Left ventricle myocardium inferior (tissue), 1 donor: Measurements from ENCODE around the gene GSTM2. TPM values are rescaled to one million over a fixed set of nuclear protein-coding genes. Genes with fewer than 3 reads are reported as not detected.
"Not testable (repeated sequence)": the region's sequence is repeated elsewhere in the genome, so short reads cannot be mapped to it uniquely, and the experiment has no call there.

Source experiments
- DNase-seq: peaks from one replicate; pipeline ENCODE4 v3.0.0-alpha.2; 2020
- H3K27ac ChIP-seq: fragments of 200-600 bp; replicated peaks from 2 replicates; pipeline ENCODE4 v1.8.0; 2021
- H3K27me3 ChIP-seq: fragments of 200-600 bp; 2 replicates; pipeline ENCODE4 v1.8.0; 2021; ENCODE audit warnings: low read depth
- H3K36me3 ChIP-seq: fragments of 200-600 bp; 2 replicates; pipeline ENCODE4 v1.8.0; 2021
- H3K4me1 ChIP-seq: fragments of 200-600 bp; 2 replicates; pipeline ENCODE4 v1.8.0; 2021
- H3K4me3 ChIP-seq: fragments of 200-600 bp; 2 replicates; pipeline ENCODE4 v1.8.0; 2021; ENCODE audit warnings: mild to moderate bottlenecking, moderate library complexity
- H3K9me3 ChIP-seq: fragments of 200-600 bp; replicated peaks from 2 replicates; pipeline ENCODE4 v1.8.0; 2021
- intact Hi-C: fragments of 100-400 bp; cut with micrococcal nuclease; formaldehyde crosslinking; loops from one replicate; pipeline ENCODE4 v1.11.0; 2022
- total RNA-seq: library from RNA; stranded (reverse); fragmentation: NEBNext Ultra II Directional; extraction: Animal tissue kit (Norgen Biotek cat#: 25700); gene quantifications from one replicate; pipeline ENCODE4 v1.2.1, GENCODE V29; 2021
- TF ChIP-seq, protein P1 (sequence below): fragments of 200-600 bp; IDR thresholded peaks from 2 replicates; pipeline ENCODE4 v1.8.0; 2021; ENCODE audit warnings: antibody characterized with exemption, mild to moderate bottlenecking, borderline replicate concordance
- donor health status: DM: no; HTN: yes; CAD: no; lungs with severe emphysema.

Gene GSTM2
- total RNA-seq, 1 donor from 2014 or later = 67.3 TPM

DNA sequence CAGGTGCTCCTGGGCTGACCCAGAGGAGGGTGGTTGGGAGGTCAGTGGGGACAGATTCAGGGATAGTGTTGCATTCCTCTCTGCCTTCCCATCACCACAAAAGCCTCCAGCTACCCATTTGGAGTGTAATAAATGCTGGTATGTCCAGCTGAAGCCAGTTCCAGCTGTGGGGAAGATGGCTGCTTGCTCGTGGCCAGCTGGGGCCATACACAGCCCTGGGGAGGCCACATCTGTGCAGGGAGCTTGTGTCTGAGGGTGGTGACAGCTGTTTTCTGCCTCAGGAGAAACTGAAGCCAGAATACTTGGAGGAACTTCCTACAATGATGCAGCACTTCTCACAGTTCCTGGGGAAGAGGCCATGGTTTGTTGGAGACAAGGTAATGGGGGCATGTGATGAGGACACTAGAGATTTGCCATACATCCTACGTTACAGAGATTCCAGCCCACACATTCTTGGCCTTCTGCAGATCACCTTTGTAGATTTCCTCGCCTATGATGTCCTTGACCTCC is 9.3 kb upstream of the GSTM2 start:
- Histone ChIP-seq H3K27me3 (no peaks in the 10 kb centered on the region), H3K36me3 (peaks cover 37% of the 10 kb centered on the region), H3K27ac (no peak overlapping the region), H3K9me3 (no peaks in the 10 kb centered on the region), H3K4me3 (no peak overlapping the region), H3K4me1 (peaks cover 44% of the 10 kb centered on the region)
- intact Hi-C loops = no loop called here
- TF ChIP-seq, protein P1, sequence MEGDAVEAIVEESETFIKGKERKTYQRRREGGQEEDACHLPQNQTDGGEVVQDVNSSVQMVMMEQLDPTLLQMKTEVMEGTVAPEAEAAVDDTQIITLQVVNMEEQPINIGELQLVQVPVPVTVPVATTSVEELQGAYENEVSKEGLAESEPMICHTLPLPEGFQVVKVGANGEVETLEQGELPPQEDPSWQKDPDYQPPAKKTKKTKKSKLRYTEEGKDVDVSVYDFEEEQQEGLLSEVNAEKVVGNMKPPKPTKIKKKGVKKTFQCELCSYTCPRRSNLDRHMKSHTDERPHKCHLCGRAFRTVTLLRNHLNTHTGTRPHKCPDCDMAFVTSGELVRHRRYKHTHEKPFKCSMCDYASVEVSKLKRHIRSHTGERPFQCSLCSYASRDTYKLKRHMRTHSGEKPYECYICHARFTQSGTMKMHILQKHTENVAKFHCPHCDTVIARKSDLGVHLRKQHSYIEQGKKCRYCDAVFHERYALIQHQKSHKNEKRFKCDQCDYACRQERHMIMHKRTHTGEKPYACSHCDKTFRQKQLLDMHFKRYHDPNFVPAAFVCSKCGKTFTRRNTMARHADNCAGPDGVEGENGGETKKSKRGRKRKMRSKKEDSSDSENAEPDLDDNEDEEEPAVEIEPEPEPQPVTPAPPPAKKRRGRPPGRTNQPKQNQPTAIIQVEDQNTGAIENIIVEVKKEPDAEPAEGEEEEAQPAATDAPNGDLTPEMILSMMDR = no peak
- no peak for DNase-seq

DNA sequence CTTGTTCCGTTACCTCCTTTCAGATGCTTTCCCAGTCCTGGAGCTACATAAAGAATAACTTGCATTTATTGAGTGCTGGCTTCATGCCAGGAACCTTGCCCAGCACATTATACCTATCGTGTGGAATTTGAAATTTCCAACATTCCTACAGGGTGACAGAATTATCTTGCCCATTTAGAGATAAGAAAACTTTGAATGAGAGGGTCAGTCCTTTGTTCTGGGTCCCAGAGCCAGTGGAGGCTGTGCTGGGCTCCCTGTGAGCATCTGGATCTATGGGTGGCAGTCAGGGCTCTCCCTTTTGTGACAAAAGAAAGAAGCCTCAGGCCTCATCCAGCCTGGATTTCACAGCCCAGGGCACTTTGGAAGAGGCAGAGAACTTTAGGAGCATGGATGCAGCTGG is 8.7 kb upstream of the GSTM2 start:
- Histone ChIP-seq H3K27ac (no peak overlapping the region), H3K4me1 (peaks cover 49% of the 10 kb centered on the region), H3K36me3 (peaks cover 37% of the 10 kb centered on the region), H3K27me3 (no peaks in the 10 kb centered on the region), H3K9me3 (no peaks in the 10 kb centered on the region), H3K4me3 (no peak overlapping the region)
- TF ChIP-seq, protein P1 = no peak
- intact Hi-C loops = no loop called here
- DNase-seq = no peak

DNA sequence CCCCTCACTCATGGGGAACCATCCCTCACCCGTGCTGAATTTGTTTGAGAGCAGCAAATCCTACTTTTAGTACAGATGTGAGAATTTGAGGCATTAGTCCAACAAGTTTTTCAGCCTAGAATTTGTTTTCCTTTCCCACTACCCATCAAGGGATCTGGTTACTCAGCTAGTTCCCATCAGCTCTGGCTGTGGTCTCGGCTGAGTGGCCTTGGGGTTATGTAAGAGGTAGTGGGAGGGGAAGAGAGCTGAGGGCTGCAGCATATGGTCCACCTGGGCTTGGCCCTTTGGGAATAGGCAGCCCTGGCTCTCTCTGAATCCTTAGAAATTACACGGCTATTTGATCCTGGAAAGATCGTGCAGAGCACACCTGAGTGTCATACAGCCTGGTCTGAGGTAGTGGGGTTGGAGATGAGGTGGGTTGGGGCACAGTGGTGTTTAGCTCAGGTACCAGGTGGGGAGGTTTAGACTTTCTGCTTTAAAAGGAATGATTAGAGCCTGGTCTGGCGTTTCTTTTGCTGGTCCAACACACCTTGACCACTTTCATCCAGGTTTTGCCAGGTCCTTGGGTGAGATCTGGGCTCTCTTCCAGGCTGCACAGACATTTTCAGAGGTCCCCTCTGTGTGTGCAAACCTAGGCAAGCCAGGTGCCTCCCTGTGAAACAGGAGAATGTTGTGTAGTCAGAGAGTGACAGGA is 7.7 kb upstream of the GSTM2 start:
- intact Hi-C loops = no loop called here
- H3K27me3 ChIP-seq = no peaks in the 10 kb centered on the region
- H3K36me3 ChIP-seq = peaks cover 41% of the 10 kb centered on the region
- no peak overlapping the region for H3K4me3 ChIP-seq
- no peak overlapping the region for H3K27ac ChIP-seq
- H3K9me3 ChIP-seq = no peaks in the 10 kb centered on the region
- H3K4me1 ChIP-seq = peaks cover 41% of the 10 kb centered on the region
- DNase-seq = no peak
- TF ChIP-seq, protein P1 = no peak

DNA sequence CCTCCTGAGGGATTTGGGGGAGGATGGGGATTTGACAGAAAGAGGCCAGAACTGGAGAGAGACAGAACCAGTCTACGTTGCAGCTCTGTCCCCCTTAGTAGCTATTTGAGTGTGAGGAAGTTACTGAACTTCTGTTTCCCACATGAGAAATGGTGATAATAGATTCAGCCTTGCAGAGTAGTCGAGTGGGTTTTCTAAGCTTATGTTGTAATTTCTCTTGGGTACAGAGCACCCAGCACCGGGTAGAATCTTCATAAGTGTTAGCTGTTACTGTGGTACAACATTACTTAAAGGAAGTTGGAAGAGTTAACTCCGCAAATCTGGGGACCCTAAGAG is 7.2 kb upstream of the GSTM2 start:
- Histone ChIP-seq H3K4me1 (peaks cover 36% of the 10 kb centered on the region), H3K36me3 (peaks cover 41% of the 10 kb centered on the region)
- H3K9me3 ChIP-seq, DNase-seq, intact Hi-C loops, H3K27me3 ChIP-seq, H3K4me3 ChIP-seq, H3K27ac ChIP-seq: not testable (repeated sequence)

DNA sequence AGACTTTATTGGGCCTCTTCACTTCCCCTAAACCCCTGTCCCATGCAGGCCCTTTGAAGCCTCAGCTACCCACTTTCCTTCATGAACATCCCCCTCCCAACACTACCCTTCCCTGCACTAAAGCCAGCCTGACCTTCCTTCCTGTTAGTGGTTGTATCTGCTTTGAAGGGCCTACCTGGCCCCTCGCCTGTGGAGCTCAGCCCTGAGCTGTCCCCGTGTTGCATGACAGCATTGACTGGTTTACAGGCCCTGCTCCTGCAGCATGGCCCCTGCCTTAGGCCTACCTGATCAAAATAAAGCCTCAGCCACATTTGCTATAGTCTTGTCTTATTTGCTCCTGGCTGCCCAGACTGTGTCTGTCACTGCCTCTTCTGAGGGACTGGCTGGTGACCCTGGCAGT is 6.5 kb upstream of the GSTM2 start:
- no peaks in the 10 kb centered on the region for H3K27me3 ChIP-seq
- intact Hi-C loops = no loop called here
- no peaks in the 10 kb centered on the region for H3K9me3 ChIP-seq
- peaks cover 30% of the 10 kb centered on the region for H3K4me1 ChIP-seq
- TF ChIP-seq, protein P1 = no peak
- H3K27ac ChIP-seq = no peak overlapping the region
- H3K4me3 ChIP-seq = no peak overlapping the region
- peaks cover 41% of the 10 kb centered on the region for H3K36me3 ChIP-seq
- DNase-seq = no peak

DNA sequence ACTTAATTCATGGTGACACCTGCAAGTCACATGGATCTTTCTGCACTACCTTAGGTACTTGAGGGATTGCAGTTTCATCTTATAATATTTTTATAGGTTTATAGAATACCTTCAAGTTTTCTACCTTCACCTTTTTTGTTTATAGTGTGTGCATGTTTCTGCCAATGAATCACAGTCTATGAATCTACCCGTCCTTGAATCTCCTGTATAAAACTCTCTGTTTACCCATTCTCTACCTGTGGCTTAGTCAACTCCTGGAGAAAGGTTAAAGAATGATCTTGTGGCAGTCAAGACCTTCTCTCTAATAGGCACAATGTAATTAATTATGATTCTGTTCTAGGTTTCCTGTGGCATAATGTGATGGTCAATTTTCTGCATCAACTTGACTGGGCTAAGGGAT is 3.2 kb upstream of the GSTM2 start:
- peaks cover 28% of the 10 kb centered on the region for H3K36me3 ChIP-seq
- H3K27ac ChIP-seq = no peak overlapping the region
- peaks cover 25% of the 10 kb centered on the region for H3K4me1 ChIP-seq
- no peak for DNase-seq
- H3K27me3 ChIP-seq = no peaks in the 10 kb centered on the region
- no peaks in the 10 kb centered on the region for H3K9me3 ChIP-seq
- H3K4me3 ChIP-seq = no peak overlapping the region
- intact Hi-C loops = no loop called here
- TF ChIP-seq, protein P1 = no peak
